NCI-H2107 treated with DMSO at 0.1 percent for 48 hours (cell line): ENCODE data around the gene TFAP2B.

ENCODE experiments used
- DNase-seq: peaks from one replicate; lab custom pipeline; 2025; ENCODE audit not compliant: unreplicated experiment; lab: John Stamatoyannopoulos, UW

The TFAP2B gene

GRCh38 chr6:50847890-50848594, 29.4 kb downstream of the TFAP2B start:
- no peak for DNase-seq

DNA sequence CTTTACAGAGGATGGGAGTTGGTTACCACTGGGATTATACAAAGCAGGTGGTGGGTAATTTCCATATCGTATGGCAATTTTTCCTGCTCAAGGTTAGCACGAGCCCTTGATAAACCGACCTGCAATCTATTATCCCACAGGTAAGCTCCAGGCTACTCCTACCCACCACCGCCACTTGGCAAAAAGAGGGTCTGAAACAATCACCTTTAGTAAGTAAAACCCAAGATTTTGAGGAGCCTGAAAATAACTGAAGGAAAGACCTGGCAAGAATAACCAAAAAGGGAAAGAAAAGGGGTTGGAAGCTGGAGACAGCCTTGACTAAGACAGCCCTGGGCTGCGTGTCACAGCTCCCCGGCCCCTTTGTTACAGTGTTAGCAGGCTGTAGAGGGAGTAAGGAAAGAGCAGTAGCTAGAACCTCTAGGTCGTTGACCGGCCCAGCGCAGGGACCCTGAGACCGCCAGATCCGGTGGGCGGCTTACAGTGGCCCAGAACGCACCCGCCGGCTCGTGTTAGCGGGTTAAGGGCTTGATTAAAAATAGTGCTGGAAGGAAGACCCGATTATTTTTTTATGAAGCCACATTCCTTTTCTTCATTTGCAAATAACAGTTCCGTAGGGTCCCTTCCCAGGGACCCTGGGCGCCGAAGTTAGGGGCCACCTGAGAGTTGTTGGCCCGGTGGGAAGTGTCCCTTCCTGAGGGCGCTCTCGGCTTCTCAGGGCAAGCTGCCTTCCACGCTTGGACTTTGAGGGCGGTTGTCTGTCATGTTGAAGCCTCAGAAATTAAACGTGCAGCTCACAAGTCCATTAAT, 30.5 kb downstream of the TFAP2B start:
- no peak for DNase-seq

DNA sequence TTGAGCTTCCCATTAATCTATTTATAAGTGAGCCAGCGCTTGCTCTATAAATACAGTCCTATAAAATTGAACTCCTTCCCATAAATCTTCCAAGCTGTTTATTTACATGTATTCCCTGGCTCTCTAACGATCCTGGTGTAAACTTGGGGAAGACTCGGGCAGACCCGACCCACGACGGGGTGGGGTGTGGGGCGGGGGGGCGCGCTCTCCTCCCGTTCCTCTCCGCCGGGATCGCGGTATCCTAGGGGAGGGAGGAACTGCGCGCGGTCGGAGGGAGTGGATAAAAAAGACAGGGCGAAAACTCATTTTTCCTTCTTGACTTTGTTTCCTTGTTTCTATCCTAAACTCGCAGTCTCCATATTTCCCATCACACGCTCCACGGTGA, 31.1 kb downstream of the TFAP2B start:
- DNase-seq, result no peak

DNA sequence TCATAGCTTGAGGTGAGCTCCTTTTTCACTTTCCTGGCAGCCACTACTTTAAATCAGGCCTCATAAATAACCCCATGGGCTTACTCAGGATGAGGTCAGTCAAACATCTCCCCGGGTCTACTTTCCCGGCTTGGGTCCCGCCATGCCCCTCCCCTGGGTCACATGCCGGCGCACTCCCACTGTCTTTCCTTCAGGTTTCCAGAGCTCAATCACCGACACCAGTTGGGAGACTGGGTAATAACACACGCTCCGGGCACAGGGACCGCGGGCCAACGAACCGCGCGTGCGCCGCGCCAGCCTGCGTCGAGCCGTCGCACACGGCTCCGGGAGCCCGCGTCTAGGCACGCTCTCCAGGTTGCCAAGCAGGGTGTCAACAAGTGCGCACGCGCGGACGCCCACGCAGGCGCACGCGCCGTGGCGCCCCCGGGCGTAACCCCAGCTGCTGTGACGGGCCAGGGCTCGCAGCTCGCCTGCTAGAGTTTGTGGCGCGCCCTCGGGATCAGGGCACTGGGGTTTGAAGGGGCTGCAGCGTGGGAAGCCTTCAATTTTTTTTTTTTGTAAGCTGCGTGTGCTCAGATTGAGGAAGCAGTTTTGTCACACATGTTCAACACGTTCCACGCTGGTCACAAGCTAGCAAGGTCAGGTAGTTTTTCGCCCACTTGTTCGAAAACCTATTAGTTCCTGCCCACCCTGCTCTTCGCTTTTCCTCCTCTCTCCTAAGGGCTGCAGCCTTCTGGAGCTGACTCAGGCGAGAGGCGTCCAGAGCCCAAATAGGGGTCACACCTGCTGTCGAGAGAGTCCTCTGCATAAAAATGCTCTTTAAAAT, 31.8 kb downstream of the TFAP2B start:
- no peak for DNase-seq

GRCh38 chr6:50851049-50851845, 32.6 kb downstream of the TFAP2B start:
- no peak for DNase-seq

DNA sequence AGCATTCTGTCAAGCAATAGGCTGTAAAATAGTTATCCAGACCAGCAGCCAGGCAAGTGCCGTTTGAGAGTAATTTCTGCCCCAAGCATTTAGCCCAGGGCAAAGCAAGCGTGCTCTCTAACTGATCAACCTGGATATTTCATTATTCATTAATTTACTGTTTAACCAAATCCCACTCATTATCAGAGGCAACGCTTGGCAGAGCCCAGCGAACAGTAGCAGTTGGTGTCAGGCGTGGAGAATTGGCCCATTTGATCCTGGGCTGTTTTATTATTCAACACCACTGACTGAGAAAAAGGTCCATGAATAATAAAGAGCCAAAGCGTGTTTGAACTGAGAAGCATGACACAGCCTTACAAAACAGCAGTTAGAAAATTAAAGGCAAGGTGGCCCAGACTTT, 35.3 kb downstream of the TFAP2B start:
- DNase-seq, result no peak

GRCh38 chr6:50861692-50862091, 43.0 kb downstream of the TFAP2B start:
- DNase-seq, result no peak

DNA sequence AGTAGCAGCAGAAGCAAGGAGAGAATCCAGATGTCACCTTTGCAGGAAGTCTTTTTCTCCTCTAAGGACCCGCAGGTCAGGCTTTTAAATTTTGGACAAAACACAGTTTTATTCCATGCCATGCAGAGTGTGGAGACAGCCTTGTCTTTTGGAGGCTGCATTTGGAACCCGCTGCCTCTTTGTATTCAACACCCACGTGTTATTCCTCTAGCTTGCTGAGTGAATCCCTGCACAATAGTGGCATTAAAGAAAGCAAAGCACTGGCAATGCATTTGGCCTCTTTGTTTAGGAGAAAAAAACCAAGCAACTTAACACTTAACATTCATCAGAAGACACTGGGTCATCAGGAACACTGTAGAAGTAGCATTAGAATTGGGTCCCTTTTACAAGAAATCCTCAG, 43.5 kb downstream of the TFAP2B start:
- DNase-seq, result no peak

- DNase-seq, result no peak
These were observed 45.9 kb downstream of the TFAP2B start for GRCh38 chr6:50864601-50865000.

GRCh38 chr6:50868466-50868865, 49.8 kb downstream of the TFAP2B start:
- DNase-seq, result no peak

DNA sequence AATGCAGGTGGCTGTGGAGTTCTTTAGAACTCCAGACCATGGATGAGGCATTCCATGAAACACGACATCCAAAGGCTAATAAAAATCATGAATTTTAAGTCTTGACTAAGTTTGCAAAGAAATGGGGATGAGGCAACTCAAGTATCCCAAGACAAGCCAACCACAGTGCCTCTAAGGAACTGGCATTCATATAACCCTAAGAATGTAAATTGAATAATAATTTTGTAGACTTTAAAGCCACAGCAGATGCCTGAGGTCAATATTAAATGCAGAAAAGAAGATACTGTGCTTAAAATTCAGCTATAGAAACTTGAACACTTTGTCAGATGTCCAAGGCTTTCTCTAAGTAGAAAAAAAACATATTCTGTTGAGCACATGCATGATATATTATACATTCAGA, 54.5 kb downstream of the TFAP2B start:
- DNase-seq, result no peak

DNA sequence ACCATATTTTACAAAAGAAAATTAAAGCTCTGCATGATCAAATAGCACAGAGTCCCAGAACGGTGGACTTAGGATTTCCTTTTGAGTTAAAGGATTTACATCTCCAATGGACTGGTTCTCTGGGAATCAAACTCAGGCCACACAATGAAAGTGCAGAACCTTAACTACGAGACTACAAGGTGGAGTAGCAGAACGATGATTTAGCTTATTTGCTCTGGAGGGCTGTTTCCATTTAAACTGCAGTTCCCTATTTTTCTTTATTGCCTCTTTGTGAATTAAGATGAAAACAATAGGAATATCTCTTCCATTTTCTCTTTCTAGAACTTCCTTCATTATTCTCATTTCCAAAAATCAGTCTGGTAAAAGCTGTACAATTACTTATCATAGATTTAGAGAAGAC, 65.7 kb downstream of the TFAP2B start:
- no peak for DNase-seq

GRCh38 chr6:50887112-50887511, 68.4 kb downstream of the TFAP2B start:
- no peak for DNase-seq

DNA sequence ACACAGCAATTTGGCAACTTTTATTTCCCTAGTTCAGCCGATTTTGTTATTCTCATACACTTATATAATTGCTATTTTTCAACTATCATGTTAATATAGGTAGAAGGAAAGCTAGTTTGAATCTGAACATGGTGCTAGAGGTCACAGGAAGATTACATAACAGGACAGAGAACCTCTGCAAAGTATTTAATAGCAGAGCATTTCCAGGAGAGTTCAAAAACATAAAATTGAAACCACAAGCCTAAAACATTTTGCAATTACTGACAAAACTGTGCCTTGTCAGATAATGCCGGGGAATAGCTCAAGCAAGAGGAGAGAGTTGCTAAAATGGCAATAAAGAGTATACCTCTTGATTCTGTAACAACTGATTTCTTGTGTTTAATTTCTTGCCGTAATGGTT, 70.8 kb downstream of the TFAP2B start:
- no peak for DNase-seq

DNA sequence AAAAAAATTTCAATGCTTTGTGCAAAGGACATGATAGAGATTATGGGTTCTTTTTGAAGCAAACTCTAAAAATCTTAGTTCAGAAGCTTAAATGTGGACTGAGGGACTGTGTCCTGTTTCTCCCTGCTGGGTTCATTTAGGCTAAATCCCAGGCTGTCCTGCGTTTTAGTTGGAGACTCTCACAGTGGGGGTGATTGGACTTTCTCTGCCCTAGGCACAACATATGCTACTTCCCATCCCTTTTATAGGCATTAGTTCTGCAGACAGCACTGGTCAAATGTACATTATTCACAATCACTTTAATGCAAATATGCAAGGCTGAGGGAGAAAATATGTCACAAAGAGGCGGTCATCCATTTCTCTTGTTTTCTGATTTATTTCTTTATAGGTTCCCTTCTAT, 71.3 kb downstream of the TFAP2B start:
- DNase-seq, result no peak

DNA sequence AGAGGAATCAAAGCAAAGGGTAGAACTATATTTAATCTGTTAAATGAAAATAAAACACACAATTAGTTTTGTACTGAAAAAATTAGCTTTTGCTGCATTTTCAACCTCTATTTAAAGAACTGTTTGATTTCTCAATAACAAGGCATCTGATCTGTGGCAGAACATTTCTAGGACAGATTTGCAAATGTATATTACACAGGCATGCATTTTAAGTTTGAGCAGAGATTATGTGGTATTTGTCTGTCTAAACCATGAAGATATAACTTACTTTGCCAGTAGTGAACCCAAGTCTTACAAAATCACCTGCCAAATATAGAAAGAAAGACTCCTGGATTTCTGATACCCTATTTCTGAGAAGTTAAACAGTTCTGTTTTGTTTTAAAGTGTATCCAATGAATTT, 71.9 kb downstream of the TFAP2B start:
- DNase-seq, result no peak

DNA sequence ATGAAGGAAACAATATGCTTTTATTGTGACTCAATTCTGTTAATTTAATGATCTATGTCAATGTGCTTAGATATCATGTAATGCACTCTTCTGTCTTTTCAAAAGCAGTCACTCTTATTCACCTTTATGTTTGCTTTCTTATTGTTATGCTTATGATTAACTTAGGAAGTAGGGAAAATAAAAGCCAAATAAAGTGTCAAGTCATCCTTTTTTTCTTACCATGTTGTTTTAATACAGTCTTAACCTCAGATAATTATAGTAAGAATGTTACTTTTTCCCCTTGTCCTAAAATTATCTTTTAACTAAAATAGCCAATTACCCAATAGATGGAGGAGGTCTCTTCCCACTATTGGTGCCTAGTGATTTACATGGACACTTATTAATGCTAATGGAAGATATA, 72.6 kb downstream of the TFAP2B start:
- no peak for DNase-seq
